ENCODE data around the gene LNX1.

GRCh38 chr4:53617101-53617680 lies 25.9 kb upstream of the LNX1 start:
- TF ChIP-seq CTCF (IDR thresholded peaks at IDR 0.05) (no peak), POLR2A (IDR thresholded peaks at IDR 0.05) (no peak)
